T1000 (cell line): ENCODE results near the gene BTNL9.
"Not testable (repeated sequence)": the region's sequence is repeated elsewhere in the genome, so short reads cannot be mapped to it uniquely, and the experiment has no call there.

Source experiments
- DNase-seq: peaks from one replicate; lab custom pipeline; 2025; ENCODE audit warnings: mixed read lengths; lab: John Stamatoyannopoulos, UW

BTNL9 gene

DNA sequence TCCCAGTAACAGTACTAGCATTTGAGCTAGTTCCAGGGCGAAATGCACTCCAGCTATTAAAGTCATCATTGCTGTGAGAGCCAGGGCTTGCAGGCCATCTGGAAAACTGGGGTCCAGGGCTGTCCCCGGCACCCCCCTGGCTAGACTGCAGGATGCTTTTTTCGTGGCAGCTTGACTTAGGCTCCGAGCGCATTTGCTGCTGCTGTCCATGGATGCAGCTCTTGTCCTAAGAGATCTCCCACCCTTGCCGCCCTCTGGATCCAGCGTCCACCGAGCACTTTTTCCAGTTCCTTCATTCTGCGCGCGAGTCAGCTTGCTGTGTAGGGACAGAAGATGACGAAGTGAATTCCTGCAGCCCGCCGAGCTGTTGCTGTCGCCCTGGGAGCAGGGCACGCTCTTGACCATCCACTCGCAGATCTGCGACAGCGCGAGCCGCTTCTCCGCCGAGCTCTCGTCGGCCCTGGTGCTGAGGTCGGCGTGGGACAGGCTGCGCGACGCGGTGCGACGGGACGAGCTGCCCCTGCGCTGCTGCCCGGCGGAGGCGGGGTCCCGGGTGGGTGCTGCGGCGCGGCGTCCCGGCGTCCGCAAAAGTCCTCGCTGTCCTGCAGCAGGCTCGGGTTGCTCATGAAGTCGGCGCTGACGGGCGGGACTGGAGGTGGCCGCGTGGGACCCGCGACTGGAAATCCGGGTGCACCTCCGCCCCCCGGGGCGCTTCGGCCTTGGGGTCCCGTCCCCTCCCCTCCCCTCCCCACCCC, 60.2 kb downstream of the BTNL9 start:
- DNase-seq: no peak

DNA sequence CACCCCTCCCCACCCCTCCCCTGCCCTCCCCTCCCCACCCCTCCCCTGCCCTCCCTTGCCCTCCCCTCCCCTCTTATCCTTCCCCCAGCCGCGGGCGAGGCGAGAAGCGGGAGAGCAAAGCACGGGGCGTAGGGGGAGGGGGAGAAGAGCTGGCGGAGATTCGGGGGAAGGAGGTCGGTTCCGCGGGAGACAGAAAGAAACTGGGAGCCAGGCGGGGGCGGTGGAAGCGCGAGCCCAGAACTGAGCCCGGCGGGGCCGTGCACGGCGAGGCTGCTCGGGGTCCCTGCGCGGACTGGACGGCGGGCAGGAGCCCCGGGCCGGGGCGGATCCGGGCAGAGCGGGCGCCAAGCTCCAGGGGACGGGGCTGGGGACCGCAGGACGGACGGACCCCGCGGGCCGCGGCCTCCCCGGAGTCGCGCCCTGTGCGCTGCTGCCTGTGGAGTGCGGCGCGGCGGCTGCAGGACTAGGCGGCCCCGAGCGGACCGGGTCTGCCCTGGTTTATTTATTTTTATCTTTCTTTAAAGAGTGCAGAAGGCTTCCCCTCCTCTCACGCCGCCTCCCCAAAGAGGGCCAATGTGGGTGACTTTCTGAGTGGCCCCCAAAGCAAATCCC, 61.1 kb downstream of the BTNL9 start:
- not testable (repeated sequence) for DNase-seq

DNA sequence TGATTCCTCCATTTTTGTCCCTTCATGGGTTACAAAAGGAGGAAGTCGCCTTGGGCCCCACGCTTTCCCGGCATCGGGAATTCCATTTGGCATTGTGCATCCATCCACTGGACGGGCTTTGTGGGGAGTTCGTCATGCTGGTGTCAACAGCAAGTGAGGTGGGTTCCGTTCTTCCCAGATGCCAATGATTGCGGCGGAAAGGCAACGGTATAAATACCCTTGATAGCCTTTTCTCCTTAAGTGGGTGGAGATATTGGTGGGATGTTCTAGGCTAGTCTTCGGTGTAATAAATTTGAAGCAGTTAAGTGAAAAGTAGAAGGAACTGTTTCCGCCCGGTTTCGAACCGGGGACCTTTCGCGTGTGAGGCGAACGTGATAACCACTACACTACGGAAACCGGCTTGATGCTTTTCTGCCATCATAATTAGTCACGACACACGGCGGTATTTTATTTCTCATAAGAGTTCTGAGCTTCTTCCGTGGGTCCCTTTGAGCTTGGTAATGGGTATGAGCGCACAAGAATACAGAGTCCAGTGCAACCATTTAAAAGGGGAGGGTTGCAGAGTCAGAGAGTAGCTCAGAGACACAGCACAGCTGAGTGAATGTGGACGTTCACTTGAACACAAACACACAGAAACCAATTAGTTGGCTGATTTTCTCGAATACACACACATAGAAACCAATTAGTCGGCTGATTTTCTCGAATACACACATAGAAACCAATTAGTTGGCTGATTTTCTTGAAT, 62.0 kb downstream of the BTNL9 start:
- DNase-seq: not testable (repeated sequence)

DNA sequence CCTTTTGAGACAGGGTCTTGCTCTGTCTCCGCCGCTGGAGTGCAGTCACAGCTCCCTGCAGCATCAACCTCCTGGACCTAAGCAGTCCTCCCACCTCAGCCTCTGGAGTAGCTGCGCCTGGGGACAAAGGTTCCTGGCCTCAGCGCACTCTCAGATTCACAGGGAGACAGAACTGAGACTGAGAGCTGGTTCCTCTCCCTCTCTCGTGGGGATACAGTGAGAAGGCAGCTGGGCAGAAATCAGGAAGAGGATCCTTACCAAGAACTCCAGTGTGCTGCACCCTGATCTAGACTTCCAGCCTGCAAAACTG, 64.1 kb downstream of the BTNL9 start:
- not testable (repeated sequence) for DNase-seq

DNA sequence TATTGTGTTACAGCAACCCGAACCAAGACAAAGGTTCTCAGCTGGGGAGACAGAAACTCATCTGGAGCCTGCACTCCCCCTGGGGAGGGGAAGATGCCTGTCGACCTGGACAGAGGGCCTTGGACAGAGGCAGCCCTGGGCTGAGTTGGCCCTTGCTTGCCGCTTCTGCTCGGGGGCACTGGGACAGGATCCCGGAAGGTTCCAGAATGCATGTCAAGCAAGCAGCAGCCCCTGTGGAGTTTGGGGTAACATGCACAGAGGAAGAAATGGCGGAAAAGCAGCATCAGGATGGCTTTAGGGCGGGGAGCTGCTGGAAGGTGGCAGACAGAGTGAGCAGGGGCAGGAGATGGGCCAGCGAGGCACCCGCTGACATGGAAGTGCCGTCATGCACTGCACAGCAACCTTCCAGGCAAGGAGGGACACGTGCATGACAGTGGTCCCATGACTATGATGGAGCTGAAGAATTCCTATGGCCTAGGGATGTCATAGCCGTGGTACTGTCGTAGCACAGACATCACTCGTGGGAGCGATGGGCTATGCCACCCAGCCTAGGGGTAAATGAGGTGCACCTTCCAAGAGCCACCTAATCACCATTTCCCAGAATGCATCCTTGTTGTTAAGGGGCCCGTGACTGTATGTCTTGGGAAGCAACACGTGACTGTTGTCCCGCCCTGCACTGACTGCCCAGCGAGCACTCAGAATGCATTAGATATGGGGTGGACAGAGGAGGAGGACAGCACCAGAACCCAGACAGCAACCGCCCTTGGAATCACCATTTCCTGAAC, 64.7 kb downstream of the BTNL9 start:
- not testable (repeated sequence) for DNase-seq

DNA sequence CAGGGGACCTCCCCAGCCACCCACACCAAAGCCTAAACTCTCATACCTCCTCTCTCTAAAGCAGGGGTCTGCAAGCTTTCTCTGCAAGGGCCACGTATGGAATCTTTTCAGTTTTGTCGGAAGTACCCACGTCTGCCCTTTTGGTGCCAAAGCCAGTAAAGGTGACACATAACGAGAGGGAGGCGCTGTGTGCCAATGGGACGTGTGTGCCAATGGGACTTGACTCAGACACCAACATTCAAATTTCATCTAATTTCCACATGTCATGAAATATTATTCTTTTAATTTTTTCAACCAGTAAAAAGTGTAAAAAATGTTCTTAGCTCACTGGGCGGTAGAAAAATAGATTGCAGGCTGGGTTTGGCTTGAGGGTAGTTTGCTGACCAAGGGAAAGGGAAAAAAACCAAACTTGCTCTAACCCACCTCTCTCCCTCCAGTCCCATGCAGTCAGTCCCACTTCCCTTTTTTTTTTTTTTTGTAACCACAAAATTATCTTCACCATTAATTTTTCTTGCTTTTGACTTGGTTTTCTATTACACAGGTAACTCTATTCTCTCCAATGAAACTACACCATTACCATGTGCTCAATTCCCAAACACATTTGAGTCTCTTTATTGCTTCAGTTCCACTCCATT, 65.4 kb downstream of the BTNL9 start:
- DNase-seq: no peak

DNA sequence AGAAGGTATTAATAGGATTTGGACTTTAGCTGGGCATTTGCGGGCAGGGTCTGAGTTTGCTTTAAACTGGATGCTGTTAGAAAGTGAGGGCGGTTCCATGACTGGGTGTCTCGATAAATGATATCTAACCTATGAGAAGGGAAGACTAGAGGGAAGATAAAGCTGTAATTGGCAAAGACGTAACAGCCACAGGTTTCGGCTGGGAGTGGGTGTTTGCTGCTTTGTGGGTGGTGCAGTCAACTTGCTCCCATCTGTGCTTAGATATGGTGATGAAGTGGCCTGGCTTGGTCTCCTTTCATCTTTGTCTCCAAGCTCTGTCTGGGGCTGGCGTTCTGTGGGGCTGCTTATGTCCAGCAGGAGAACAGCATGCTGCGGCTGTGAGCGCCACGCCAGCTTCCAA, 67.6 kb downstream of the BTNL9 start:
- no peak for DNase-seq

DNA sequence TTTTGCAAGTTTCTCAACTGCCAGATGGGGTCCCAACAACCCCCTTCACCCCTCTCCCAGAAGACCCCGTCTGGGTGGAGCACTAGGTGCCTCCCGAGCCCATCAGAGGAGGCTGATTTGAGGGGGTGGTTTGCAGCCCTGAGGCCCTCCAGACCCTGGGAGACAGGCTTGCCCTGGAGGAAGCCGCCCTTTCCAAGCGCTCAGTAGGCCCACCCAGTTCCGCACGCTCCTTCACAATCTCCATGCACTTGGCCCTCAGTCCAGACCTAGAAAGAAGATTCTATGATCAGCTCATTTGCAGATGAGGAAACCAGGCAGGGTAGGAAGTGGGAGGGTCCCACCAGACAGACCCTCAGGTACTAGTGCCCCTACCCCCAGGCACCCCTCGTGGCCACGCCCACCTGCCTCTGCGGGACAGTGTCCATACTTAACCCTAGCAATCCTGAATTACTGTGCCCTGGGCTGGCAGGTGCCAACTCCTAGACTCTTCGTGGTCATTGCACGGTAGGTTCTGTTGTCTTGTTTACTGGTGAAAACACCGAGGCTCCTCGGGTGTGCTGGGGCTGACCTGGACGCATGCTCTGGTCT, 68.6 kb downstream of the BTNL9 start:
- no peak for DNase-seq

DNA sequence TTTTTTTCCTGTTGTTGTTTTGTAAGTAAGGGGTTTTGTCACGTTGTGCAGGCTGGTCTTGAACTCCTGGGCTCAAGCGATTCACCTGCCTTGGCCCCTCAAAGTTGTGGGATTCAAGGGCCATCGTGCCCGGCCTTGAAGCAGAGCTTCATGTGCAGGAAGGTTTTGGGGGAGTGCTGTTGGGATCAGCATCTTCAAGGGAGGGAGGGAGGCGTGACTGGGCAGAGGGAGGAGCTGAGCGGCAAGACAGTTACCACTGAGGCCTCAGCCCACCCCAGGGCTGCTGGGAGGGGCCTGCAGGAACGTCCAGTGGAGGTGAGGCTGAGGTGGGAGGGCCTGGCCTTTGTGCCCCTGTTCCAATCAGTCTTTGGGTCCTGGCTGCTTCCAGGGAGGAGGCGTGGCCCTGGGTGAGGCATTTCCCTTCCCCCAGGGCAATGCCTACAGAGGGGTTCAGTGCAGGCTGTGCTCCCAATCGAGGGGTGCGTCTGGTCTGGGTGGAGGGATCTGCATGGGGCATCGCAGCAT, 69.5 kb downstream of the BTNL9 start:
- DNase-seq: no peak

DNA sequence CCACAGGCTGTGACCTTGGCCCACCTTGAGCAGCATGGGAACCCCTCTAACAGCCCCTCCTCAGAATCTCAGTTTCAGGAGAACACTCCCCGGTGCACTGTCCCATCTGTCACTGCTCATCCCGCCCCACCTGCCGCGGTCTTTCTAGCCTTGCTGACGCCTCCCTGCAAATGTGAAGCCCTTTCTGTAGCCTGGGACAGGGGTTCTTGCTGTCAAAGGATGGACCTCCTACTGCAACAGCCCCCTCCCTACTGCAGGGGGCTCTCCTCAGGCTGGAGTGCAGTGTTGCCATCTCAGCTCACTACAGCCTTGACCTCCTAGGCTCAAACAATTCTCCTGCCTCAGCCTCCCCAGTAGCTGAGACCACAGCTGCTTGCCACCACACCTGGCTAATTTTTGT, 70.9 kb downstream of the BTNL9 start:
- DNase-seq: no peak
